ENCODE results near the gene SBK3.

DNA sequence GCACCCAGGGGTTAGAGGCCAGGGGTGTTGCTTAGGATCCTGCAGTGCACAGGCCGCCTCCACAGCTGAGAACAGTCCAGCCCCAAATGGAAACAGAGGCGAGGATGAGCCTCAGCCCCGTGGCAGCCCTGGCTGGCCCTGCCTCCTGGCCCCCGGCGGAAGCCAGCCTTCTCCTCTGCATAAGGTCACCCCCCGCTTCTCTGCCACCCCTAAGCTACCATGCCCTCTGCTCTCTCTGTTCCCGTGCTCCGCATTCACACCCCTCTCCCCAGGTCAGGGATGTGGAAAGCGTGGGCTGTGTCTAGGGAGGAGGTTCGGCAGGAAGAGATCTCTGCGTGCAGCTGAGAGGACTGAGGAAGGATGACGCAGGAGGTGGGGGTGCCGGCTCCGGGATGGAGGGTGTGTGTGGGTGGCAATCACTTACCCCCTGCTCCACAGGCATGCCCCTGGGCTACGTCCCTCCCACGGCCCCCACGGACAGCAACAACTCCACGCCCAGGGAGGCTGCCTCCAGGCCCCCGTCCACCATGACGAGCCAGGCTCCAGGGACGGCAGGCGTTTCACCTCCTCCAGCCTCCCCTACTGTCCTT lies 51.1 kb downstream of the SBK3 start:
- TF ChIP-seq, protein P1, sequence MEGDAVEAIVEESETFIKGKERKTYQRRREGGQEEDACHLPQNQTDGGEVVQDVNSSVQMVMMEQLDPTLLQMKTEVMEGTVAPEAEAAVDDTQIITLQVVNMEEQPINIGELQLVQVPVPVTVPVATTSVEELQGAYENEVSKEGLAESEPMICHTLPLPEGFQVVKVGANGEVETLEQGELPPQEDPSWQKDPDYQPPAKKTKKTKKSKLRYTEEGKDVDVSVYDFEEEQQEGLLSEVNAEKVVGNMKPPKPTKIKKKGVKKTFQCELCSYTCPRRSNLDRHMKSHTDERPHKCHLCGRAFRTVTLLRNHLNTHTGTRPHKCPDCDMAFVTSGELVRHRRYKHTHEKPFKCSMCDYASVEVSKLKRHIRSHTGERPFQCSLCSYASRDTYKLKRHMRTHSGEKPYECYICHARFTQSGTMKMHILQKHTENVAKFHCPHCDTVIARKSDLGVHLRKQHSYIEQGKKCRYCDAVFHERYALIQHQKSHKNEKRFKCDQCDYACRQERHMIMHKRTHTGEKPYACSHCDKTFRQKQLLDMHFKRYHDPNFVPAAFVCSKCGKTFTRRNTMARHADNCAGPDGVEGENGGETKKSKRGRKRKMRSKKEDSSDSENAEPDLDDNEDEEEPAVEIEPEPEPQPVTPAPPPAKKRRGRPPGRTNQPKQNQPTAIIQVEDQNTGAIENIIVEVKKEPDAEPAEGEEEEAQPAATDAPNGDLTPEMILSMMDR (IDR thresholded peaks at IDR 0.05): no peak
- no peak for TF ChIP-seq POLR2A (IDR thresholded peaks at IDR 0.05)
- TF ChIP-seq POLR2AphosphoS5 (IDR thresholded peaks at IDR 0.05): no peak
